Glutamatergic neuron (in vitro differentiated cells): Measurements from ENCODE around the gene ADAMTS17. TPM values are rescaled to one million over a fixed set of nuclear protein-coding genes. Genes with fewer than 3 reads are reported as not detected.

Experiments used
- DNase-seq: peaks from one replicate; pipeline ENCODE4 v3.0.0; 2022
- H3K27ac Mint-ChIP-seq: one replicate; pipeline ENCODE4 v1.8.0; 2020; ENCODE audit warnings: mild to moderate bottlenecking, mixed read lengths, inconsistent platforms; ENCODE audit not compliant: unreplicated experiment
- H3K27me3 Mint-ChIP-seq: one replicate; pipeline ENCODE4 v1.8.0; 2020; ENCODE audit warnings: mild to moderate bottlenecking, moderate library complexity, mixed read lengths, inconsistent platforms; ENCODE audit not compliant: unreplicated experiment
- H3K36me3 Mint-ChIP-seq: one replicate; pipeline ENCODE4 v1.8.0; 2020; ENCODE audit warnings: mild to moderate bottlenecking, mixed read lengths, inconsistent platforms; ENCODE audit not compliant: unreplicated experiment
- H3K4me1 Mint-ChIP-seq: one replicate; pipeline ENCODE4 v1.8.0; 2020; ENCODE audit warnings: mild to moderate bottlenecking, low read depth, mixed read lengths, inconsistent platforms; ENCODE audit not compliant: unreplicated experiment
- H3K4me3 Mint-ChIP-seq: one replicate; pipeline ENCODE4 v1.8.0; 2020; ENCODE audit warnings: mild to moderate bottlenecking, mixed read lengths, inconsistent platforms; ENCODE audit not compliant: unreplicated experiment
- H3K9me3 Mint-ChIP-seq: one replicate; pipeline ENCODE4 v1.8.0; 2020; ENCODE audit warnings: mild to moderate bottlenecking, moderate library complexity, mixed read lengths, inconsistent platforms; ENCODE audit not compliant: unreplicated experiment
- CTCF ChIP-seq: fragments of 200-600 bp; sonication (generic); IDR thresholded peaks from one replicate; pipeline ENCODE4 v1.5.0; 2021; ENCODE audit not compliant: partially characterized antibody, unreplicated experiment
- total RNA-seq: library from RNA; stranded (reverse); fragmentation: NEBNext Ultra II Directional; extraction: Animal tissue kit (Norgen Biotek cat#: 25700); gene quantifications from one replicate; pipeline ENCODE4 v1.2.1, GENCODE V29; 2021; ENCODE audit not compliant: unreplicated experiment

Gene ADAMTS17
- total RNA-seq, 1 donor from 2014 or later, result 6.8 TPM

- Mint-ChIP-seq H3K36me3 (no peaks in the 10 kb centered on the region), H3K27me3 (peaks cover 2% of the 10 kb centered on the region), H3K4me1 (no peaks in the 10 kb centered on the region), H3K4me3 (no peak overlapping the region), H3K9me3 (peaks cover 2% of the 10 kb centered on the region), H3K27ac (no peak overlapping the region)
- DNase-seq, result no peak
- no peak for TF ChIP-seq CTCF
These were observed 279.8 kb downstream of the ADAMTS17 start for GRCh38 chr15:100061944-100062343.

GRCh38 chr15:100060276-100060926 is 281.4 kb downstream of the ADAMTS17 start:
- DNase-seq, result no peak
- TF ChIP-seq CTCF, result no peak
- Mint-ChIP-seq H3K4me3 (no peak overlapping the region), H3K27ac (no peak overlapping the region), H3K4me1 (no peaks in the 10 kb centered on the region), H3K36me3 (no peaks in the 10 kb centered on the region), H3K27me3 (peaks cover 2% of the 10 kb centered on the region), H3K9me3 (peaks cover 2% of the 10 kb centered on the region)

- peaks cover 3% of the 10 kb centered on the region for H3K4me1 Mint-ChIP-seq
- H3K4me3 Mint-ChIP-seq, result no peak overlapping the region
- H3K36me3 Mint-ChIP-seq, result no peaks in the 10 kb centered on the region
- peaks cover 2% of the 10 kb centered on the region for H3K9me3 Mint-ChIP-seq
- no peak overlapping the region for H3K27ac Mint-ChIP-seq
- peaks cover 2% of the 10 kb centered on the region for H3K27me3 Mint-ChIP-seq
- DNase-seq, result no peak
- TF ChIP-seq CTCF, result no peak
These were observed 282.3 kb downstream of the ADAMTS17 start for GRCh38 chr15:100059521-100059920.

GRCh38 chr15:100059094-100059493 is 282.7 kb downstream of the ADAMTS17 start:
- no peak overlapping the region for H3K4me3 Mint-ChIP-seq
- H3K27ac Mint-ChIP-seq, result no peak overlapping the region
- no peak for TF ChIP-seq CTCF
- DNase-seq, result no peak
- no peaks in the 10 kb centered on the region for H3K36me3 Mint-ChIP-seq
- H3K27me3 Mint-ChIP-seq, result peaks cover 2% of the 10 kb centered on the region
- peaks cover 4% of the 10 kb centered on the region for H3K4me1 Mint-ChIP-seq
- peaks cover 2% of the 10 kb centered on the region for H3K9me3 Mint-ChIP-seq

GRCh38 chr15:100058458-100058857 is 283.3 kb downstream of the ADAMTS17 start:
- no peak for DNase-seq
- H3K27me3 Mint-ChIP-seq, result peaks cover 4% of the 10 kb centered on the region
- no peak for TF ChIP-seq CTCF
- H3K4me3 Mint-ChIP-seq, result no peak overlapping the region
- H3K9me3 Mint-ChIP-seq, result peaks cover 2% of the 10 kb centered on the region
- H3K4me1 Mint-ChIP-seq, result peaks cover 7% of the 10 kb centered on the region
- H3K27ac Mint-ChIP-seq, result no peak overlapping the region
- H3K36me3 Mint-ChIP-seq, result no peaks in the 10 kb centered on the region
